ENCODE measurements around the gene CCNB2. TPM values are rescaled to one million over a fixed set of nuclear protein-coding genes. Genes with fewer than 3 reads are reported as not detected.

Gene CCNB2
- total and polyA plus RNA-seq, 4 experiments from 2014 or later = 0.44 TPM; not detected in 3

DNA sequence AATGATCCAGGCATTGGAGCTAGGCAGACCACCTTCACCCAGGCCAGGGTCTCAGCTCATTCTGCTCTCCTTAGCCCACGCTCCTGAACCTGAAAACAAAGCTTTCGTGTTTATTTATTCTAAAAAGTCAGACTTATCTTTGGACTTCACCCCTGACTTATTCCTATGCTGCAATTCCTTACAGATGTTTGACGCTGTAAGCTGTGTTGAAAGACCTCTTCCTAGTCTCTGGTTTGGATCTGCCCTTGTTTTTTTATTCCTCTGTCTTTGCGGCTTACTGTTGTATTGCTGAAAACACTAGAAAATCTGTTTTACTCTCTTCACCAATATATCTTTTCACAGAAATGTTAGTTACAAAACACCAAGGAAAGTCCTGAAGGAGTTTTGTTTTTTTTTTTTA lies 61.2 kb downstream of the CCNB2 start:
- intact Hi-C loops (cut with micrococcal nuclease) = no loop called here
- POLR2A ChIA-PET (ENCODE audit: partially characterized antibody) = no interaction called here
- Mint-ChIP-seq H3K4me1 (no peaks in the 10 kb centered on the region), H3K27ac (no peak overlapping the region), H3K4me3 (no peak overlapping the region), H3K27me3 (no peaks in the 10 kb centered on the region), H3K9me3 (no peaks in the 10 kb centered on the region), H3K36me3 (no peaks in the 10 kb centered on the region)
- H3K27me3 ChIP-seq (ENCODE audit: insufficient read depth, low read length) = no peaks in the 10 kb centered on the region
- H3K27ac ChIP-seq (ENCODE audit: low read depth, low read length) = no peak overlapping the region
- no peaks in the 10 kb centered on the region for H3K4me1 ChIP-seq (ENCODE audit: insufficient read depth, low read length)
- CTCF ChIA-PET (ENCODE audit: partially characterized antibody) = interaction anchor here (0.6 to 1.4 kb wide), 3 partner anchors 28 to 363 kb away, joined by 3 to 4 read pairs (median 3); no protein-coding TSS in a partner anchor
- no peaks in the 10 kb centered on the region for H3K9me3 ChIP-seq (ENCODE audit: control insufficient read depth in 1 of 2, low read length in 2 of 2)
- DNase-seq = no peak
- H3K36me3 ChIP-seq (ENCODE audit: insufficient read depth, low read length) = no peaks in the 10 kb centered on the region
- H3K4me3 ChIP-seq (ENCODE audit: low read length in 2 of 2) = no peak overlapping the region

DNA sequence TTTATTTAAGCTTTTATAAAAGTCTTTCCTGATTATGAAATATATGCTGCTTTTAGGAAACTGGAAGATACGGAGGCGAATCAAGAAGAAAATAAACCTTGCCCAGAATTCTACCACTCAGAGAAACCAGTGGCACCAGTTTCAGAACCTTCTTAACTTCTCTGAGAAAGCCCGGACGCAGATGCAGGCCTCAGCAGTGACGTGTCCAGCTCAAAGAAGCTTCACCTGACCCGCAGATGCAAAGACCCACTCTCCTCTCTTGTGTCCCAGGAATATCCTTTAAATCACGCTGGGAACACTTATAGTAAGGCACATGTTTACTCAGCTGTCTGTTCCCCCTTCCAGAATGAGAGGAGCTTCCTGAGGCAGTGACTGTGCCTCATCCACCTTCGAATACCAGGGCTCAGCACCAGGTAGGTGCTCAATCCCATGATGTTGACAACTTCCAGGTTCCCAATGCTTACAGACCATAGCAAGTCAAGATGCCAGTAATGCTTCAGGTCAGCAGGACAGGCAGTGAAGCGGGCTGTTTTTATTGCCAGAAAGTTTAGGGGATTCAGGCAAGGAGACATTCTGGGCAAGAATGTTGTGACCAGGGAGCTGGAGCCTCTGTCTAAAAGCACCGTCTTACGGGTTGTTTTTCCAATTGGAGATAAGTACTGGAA lies 61.8 kb downstream of the CCNB2 start:
- Mint-ChIP-seq H3K36me3 (no peaks in the 10 kb centered on the region), H3K9me3 (no peaks in the 10 kb centered on the region), H3K4me1 (no peaks in the 10 kb centered on the region), H3K27ac (no peak overlapping the region), H3K27me3 (no peaks in the 10 kb centered on the region), H3K4me3 (no peak overlapping the region)
- no peaks in the 10 kb centered on the region for H3K9me3 ChIP-seq (ENCODE audit: control insufficient read depth in 1 of 2, low read length in 2 of 2)
- no peaks in the 10 kb centered on the region for H3K36me3 ChIP-seq (ENCODE audit: insufficient read depth, low read length)
- H3K27me3 ChIP-seq (ENCODE audit: insufficient read depth, low read length) = no peaks in the 10 kb centered on the region
- no peak overlapping the region for H3K27ac ChIP-seq (ENCODE audit: low read depth, low read length)
- ChIA-PET CTCF (ENCODE audit: partially characterized antibody) (interaction anchor here (1.4 kb wide), 1 partner anchor 28 kb away, joined by 3 read pairs; no protein-coding TSS in a partner anchor), POLR2A (ENCODE audit: partially characterized antibody) (no interaction called here)
- intact Hi-C loops (cut with micrococcal nuclease) = no loop called here
- H3K4me3 ChIP-seq (ENCODE audit: low read length in 2 of 2) = no peak overlapping the region
- no peak for DNase-seq
- H3K4me1 ChIP-seq (ENCODE audit: insufficient read depth, low read length) = no peaks in the 10 kb centered on the region

DNA sequence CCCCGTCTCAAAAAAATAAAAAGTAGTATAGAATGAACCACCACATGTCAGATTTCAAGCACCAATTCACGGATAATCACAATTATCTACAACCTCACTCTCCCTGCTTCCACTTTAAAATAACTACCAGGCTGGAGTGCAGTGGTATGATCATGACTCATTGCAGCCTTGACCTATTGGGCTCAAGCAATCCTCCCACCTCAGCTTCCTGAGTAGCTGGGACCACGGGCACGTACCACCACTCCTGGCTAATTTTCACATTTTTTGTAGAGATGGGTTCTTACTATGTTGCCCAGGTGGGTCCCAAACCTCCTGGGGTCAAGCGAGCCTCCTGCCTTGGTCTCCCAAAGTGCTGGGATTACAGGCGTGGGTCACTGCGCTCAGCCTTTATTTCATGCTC lies 63.6 kb downstream of the CCNB2 start:
- intact Hi-C loops (cut with micrococcal nuclease) = no loop called here
- CTCF ChIA-PET (ENCODE audit: partially characterized antibody) = no interaction called here
- Histone ChIP-seq H3K36me3 (ENCODE audit: insufficient read depth, low read length) (no peaks in the 10 kb centered on the region), H3K27ac (ENCODE audit: low read depth, low read length) (no peak overlapping the region), H3K27me3 (ENCODE audit: insufficient read depth, low read length) (no peaks in the 10 kb centered on the region), H3K4me1 (ENCODE audit: insufficient read depth, low read length) (no peaks in the 10 kb centered on the region), H3K9me3 (ENCODE audit: control insufficient read depth in 1 of 2, low read length in 2 of 2) (no peaks in the 10 kb centered on the region), H3K4me3 (ENCODE audit: low read length in 2 of 2) (no peak overlapping the region)
- POLR2A ChIA-PET (ENCODE audit: partially characterized antibody) = no interaction called here
- Mint-ChIP-seq H3K27ac (no peak overlapping the region), H3K36me3 (no peaks in the 10 kb centered on the region), H3K9me3 (peaks cover 0 to under 1% (median 0%) of the 10 kb centered on the region in 8 donors), H3K4me1 (no peaks in the 10 kb centered on the region), H3K27me3 (no peaks in the 10 kb centered on the region), H3K4me3 (no peak overlapping the region)
- DNase-seq = no peak

DNA sequence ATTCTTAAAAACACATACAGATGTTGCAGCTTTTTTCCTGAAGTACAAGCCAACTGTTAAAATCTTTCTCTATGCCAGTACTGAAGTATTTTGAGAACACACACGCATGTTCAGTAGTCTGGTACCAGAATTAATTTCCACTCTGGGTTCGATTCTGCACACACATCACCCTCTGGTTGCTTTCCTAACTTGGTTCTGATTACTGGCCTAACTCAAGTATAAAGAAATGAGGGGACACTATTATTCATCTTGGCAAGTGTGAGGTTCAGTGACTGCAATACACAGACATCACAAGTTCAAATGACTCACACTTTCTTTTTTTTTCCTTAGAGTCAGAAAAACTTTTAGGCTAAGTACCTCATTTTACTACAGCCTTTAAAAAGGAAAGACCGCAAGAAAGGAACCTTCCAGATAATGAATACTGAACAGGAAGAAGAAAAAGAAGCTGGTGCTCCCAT lies 64.3 kb downstream of the CCNB2 start:
- Histone ChIP-seq H3K4me3 (ENCODE audit: low read length in 2 of 2) (no peak overlapping the region), H3K36me3 (ENCODE audit: insufficient read depth, low read length) (no peaks in the 10 kb centered on the region), H3K27me3 (ENCODE audit: insufficient read depth, low read length) (no peaks in the 10 kb centered on the region), H3K27ac (ENCODE audit: low read depth, low read length) (no peak overlapping the region), H3K9me3 (ENCODE audit: control insufficient read depth in 1 of 2, low read length in 2 of 2) (no peaks in the 10 kb centered on the region), H3K4me1 (ENCODE audit: insufficient read depth, low read length) (no peaks in the 10 kb centered on the region)
- DNase-seq = no peak
- Mint-ChIP-seq H3K4me3 (no peak overlapping the region), H3K9me3 (peaks cover 0 to 4% (median 0%) of the 10 kb centered on the region in 8 donors), H3K4me1 (no peaks in the 10 kb centered on the region), H3K27ac (no peak overlapping the region), H3K36me3 (no peaks in the 10 kb centered on the region), H3K27me3 (no peaks in the 10 kb centered on the region)
- POLR2A ChIA-PET (ENCODE audit: partially characterized antibody) = no interaction called here
- intact Hi-C loops (cut with micrococcal nuclease) = no loop called here
- CTCF ChIA-PET (ENCODE audit: partially characterized antibody) = no interaction called here

- Mint-ChIP-seq H3K4me1 (no peaks in the 10 kb centered on the region), H3K27me3 (peaks cover 0 to 1% of the 10 kb centered on the region in 2 donors), H3K36me3 (no peaks in the 10 kb centered on the region), H3K9me3 (peaks cover 0 to 4% (median 0%) of the 10 kb centered on the region in 8 donors), H3K4me3 (no peak overlapping the region), H3K27ac (no peak overlapping the region)
- DNase-seq = no peak
- Histone ChIP-seq H3K4me3 (ENCODE audit: low read length in 2 of 2) (no peak overlapping the region), H3K27me3 (ENCODE audit: insufficient read depth, low read length) (no peaks in the 10 kb centered on the region), H3K4me1 (ENCODE audit: insufficient read depth, low read length) (no peaks in the 10 kb centered on the region), H3K27ac (ENCODE audit: low read depth, low read length) (no peak overlapping the region), H3K9me3 (ENCODE audit: control insufficient read depth in 1 of 2, low read length in 2 of 2) (no peaks in the 10 kb centered on the region), H3K36me3 (ENCODE audit: insufficient read depth, low read length) (no peaks in the 10 kb centered on the region)
- POLR2A ChIA-PET (ENCODE audit: partially characterized antibody) = no interaction called here
- intact Hi-C loops (cut with micrococcal nuclease) = no loop called here
- CTCF ChIA-PET (ENCODE audit: partially characterized antibody) = interaction anchor here (0.8 kb wide), 1 partner anchor 330 kb away, joined by 3 read pairs; no protein-coding TSS in a partner anchor
Observed at GRCh38 chr15:59170295-59171066, 65.5 kb downstream of the CCNB2 start.

GRCh38 chr15:59171067-59171397 lies 66.1 kb downstream of the CCNB2 start:
- DNase-seq = no peak
- H3K9me3 Mint-ChIP-seq = peaks cover 0 to 4% (median 0%) of the 10 kb centered on the region in 8 donors
- Histone ChIP-seq H3K36me3 (ENCODE audit: insufficient read depth, low read length) (no peaks in the 10 kb centered on the region), H3K4me1 (ENCODE audit: insufficient read depth, low read length) (no peaks in the 10 kb centered on the region), H3K4me3 (ENCODE audit: low read length in 2 of 2) (no peak overlapping the region), H3K27me3 (ENCODE audit: insufficient read depth, low read length) (no peaks in the 10 kb centered on the region), H3K27ac (ENCODE audit: low read depth, low read length) (no peak overlapping the region), H3K9me3 (ENCODE audit: control insufficient read depth in 1 of 2, low read length in 2 of 2) (no peaks in the 10 kb centered on the region)
- peaks cover 1% of the 10 kb centered on the region in 2 donors for H3K27me3 Mint-ChIP-seq
- H3K27ac Mint-ChIP-seq = no peak overlapping the region
- H3K4me1 Mint-ChIP-seq = no peaks in the 10 kb centered on the region
- ChIA-PET CTCF (ENCODE audit: partially characterized antibody) (no interaction called here), POLR2A (ENCODE audit: partially characterized antibody) (no interaction called here)
- no peak overlapping the region for H3K4me3 Mint-ChIP-seq
- intact Hi-C loops (cut with micrococcal nuclease) = no loop called here
- no peaks in the 10 kb centered on the region for H3K36me3 Mint-ChIP-seq

DNA sequence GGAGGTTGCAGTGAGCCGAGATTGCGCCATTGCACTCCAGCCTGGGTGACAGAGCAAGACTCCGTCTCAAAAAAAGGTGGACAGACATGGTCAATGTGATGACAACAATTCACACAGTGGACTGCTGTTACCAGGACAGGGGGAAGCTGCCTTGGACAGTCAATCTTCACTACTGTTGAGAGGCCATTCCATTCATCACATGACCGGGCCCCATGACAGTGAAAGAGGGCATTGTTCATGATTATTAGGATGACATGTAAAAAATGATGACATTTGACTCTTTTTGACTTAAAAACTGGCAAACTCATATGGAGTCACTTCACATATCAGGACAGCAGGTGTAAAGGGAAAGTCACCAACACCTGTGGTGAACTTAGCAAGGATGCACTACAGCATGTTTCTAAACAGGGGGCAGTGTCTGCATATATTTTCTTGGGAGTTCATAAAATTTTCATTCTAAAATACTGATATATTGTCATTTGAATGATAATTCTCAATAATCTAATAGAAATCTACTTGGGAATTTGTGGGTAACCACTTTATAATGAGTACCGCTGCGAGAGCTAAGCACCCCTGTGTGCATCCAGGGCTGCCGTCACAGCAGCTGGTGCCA lies 67.4 kb downstream of the CCNB2 start:
- Mint-ChIP-seq H3K36me3 (no peaks in the 10 kb centered on the region), H3K27me3 (peaks cover 1 to 4% of the 10 kb centered on the region in 2 donors), H3K9me3 (peaks cover 0 to 4% (median 0%) of the 10 kb centered on the region in 8 donors), H3K4me1 (no peaks in the 10 kb centered on the region), H3K4me3 (no peak overlapping the region), H3K27ac (no peak overlapping the region)
- intact Hi-C loops (cut with micrococcal nuclease) = no loop called here
- Histone ChIP-seq H3K4me1 (ENCODE audit: insufficient read depth, low read length) (no peaks in the 10 kb centered on the region), H3K36me3 (ENCODE audit: insufficient read depth, low read length) (no peaks in the 10 kb centered on the region), H3K27me3 (ENCODE audit: insufficient read depth, low read length) (no peaks in the 10 kb centered on the region), H3K9me3 (ENCODE audit: control insufficient read depth in 1 of 2, low read length in 2 of 2) (no peaks in the 10 kb centered on the region), H3K27ac (ENCODE audit: low read depth, low read length) (no peak overlapping the region), H3K4me3 (ENCODE audit: low read length in 2 of 2) (no peak overlapping the region)
- POLR2A ChIA-PET (ENCODE audit: partially characterized antibody) = no interaction called here
- DNase-seq = no peak
- CTCF ChIA-PET (ENCODE audit: partially characterized antibody) = no interaction called here
